Osteocyte (in vitro differentiated cells): ENCODE data around the gene RAD51B. TPM values are rescaled to one million over a fixed set of nuclear protein-coding genes. Genes with fewer than 3 reads are reported as not detected.

Source experiments
- DNase-seq: peaks from one replicate; pipeline ENCODE4 v3.0.0; 2021; ENCODE audit warnings: mixed read lengths; ENCODE audit not compliant: unreplicated experiment; ENCODE audit errors: extremely low spot score
- H3K27ac Mint-ChIP-seq: one replicate; pipeline ENCODE4 v1.8.0; 2021; ENCODE audit warnings: mild to moderate bottlenecking, mixed read lengths; ENCODE audit not compliant: unreplicated experiment
- H3K27me3 Mint-ChIP-seq: one replicate; pipeline ENCODE4 v1.8.0; 2021; ENCODE audit warnings: mixed read lengths; ENCODE audit not compliant: unreplicated experiment
- H3K36me3 Mint-ChIP-seq: one replicate; pipeline ENCODE4 v1.8.0; 2021; ENCODE audit warnings: mixed read lengths; ENCODE audit not compliant: unreplicated experiment
- H3K4me1 Mint-ChIP-seq: one replicate; pipeline ENCODE4 v1.8.0; 2021; ENCODE audit warnings: mixed read lengths; ENCODE audit not compliant: unreplicated experiment
- H3K4me3 Mint-ChIP-seq: one replicate; pipeline ENCODE4 v1.8.0; 2021; ENCODE audit warnings: mild to moderate bottlenecking, moderate library complexity, mixed read lengths; ENCODE audit not compliant: unreplicated experiment
- H3K9me3 Mint-ChIP-seq: one replicate; pipeline ENCODE4 v1.8.0; 2021; ENCODE audit warnings: mixed read lengths; ENCODE audit not compliant: unreplicated experiment
- CTCF ChIP-seq: fragments of 200-600 bp; sonication (generic); IDR thresholded peaks from 2 replicates; pipeline ENCODE4 v1.5.0; 2021; ENCODE audit warnings: antibody characterized with exemption, mild to moderate bottlenecking, moderate library complexity
- total RNA-seq: library from RNA; stranded (reverse); gene quantifications from 2 replicates; pipeline ENCODE4 v1.2.1, GENCODE V29; 2021

The RAD51B gene
- total RNA-seq, 1 donor from 2014 or later: 12.7 TPM

GRCh38 chr14:68668028-68668427, 848.4 kb downstream of the RAD51B start:
- no peak overlapping the region for H3K27ac Mint-ChIP-seq
- H3K9me3 Mint-ChIP-seq: no peaks in the 10 kb centered on the region
- H3K27me3 Mint-ChIP-seq: no peaks in the 10 kb centered on the region
- no peak for TF ChIP-seq CTCF
- no peak for DNase-seq
- H3K4me1 Mint-ChIP-seq: peaks cover 39% of the 10 kb centered on the region
- no peaks in the 10 kb centered on the region for H3K36me3 Mint-ChIP-seq
- H3K4me3 Mint-ChIP-seq: no peak overlapping the region

- Mint-ChIP-seq H3K27ac (no peak overlapping the region), H3K4me1 (peaks cover 39% of the 10 kb centered on the region), H3K27me3 (no peaks in the 10 kb centered on the region), H3K36me3 (no peaks in the 10 kb centered on the region), H3K4me3 (no peak overlapping the region), H3K9me3 (no peaks in the 10 kb centered on the region)
- TF ChIP-seq CTCF: no peak
- DNase-seq: no peak
Observed at GRCh38 chr14:68668531-68668930, 849.0 kb downstream of the RAD51B start.

GRCh38 chr14:68669111-68669511, 849.5 kb downstream of the RAD51B start:
- H3K36me3 Mint-ChIP-seq: no peaks in the 10 kb centered on the region
- DNase-seq: no peak
- no peak overlapping the region for H3K27ac Mint-ChIP-seq
- no peaks in the 10 kb centered on the region for H3K9me3 Mint-ChIP-seq
- TF ChIP-seq CTCF: no peak
- H3K4me1 Mint-ChIP-seq: peaks cover 38% of the 10 kb centered on the region
- H3K27me3 Mint-ChIP-seq: no peaks in the 10 kb centered on the region
- no peak overlapping the region for H3K4me3 Mint-ChIP-seq

- no peaks in the 10 kb centered on the region for H3K36me3 Mint-ChIP-seq
- TF ChIP-seq CTCF: no peak
- H3K4me3 Mint-ChIP-seq: no peak overlapping the region
- H3K27me3 Mint-ChIP-seq: no peaks in the 10 kb centered on the region
- H3K4me1 Mint-ChIP-seq: peaks cover 31% of the 10 kb centered on the region
- no peak overlapping the region for H3K27ac Mint-ChIP-seq
- H3K9me3 Mint-ChIP-seq: no peaks in the 10 kb centered on the region
- no peak for DNase-seq
Observed at GRCh38 chr14:68669603-68670358, 850.2 kb downstream of the RAD51B start.

- Mint-ChIP-seq H3K36me3 (no peaks in the 10 kb centered on the region), H3K27ac (no peak overlapping the region), H3K4me3 (no peak overlapping the region), H3K9me3 (no peaks in the 10 kb centered on the region), H3K4me1 (peaks cover 31% of the 10 kb centered on the region), H3K27me3 (no peaks in the 10 kb centered on the region)
- TF ChIP-seq CTCF: no peak
- DNase-seq: no peak
Observed at GRCh38 chr14:68670359-68670715, 850.8 kb downstream of the RAD51B start.
